Astrocyte (in vitro differentiated cells and primary cell): ENCODE data around the gene EBI3.

ENCODE experiments used
- CTCF ChIP-seq: IDR thresholded peaks from 2 replicates; pipeline ENCODE4 v1.5.1; 2011; ENCODE audit warnings: low read depth, mild to moderate bottlenecking, inconsistent platforms, low read length, moderate library complexity; ENCODE audit not compliant: insufficient read depth
- EZH2 ChIP-seq: IDR thresholded peaks from 2 replicates; pipeline ENCODE4 v1.6.1; 2012; ENCODE audit warnings: mild to moderate bottlenecking, low read length, inconsistent platforms; ENCODE audit not compliant: insufficient read depth

GRCh38 chr19:4257025-4257424, 27.7 kb downstream of the EBI3 start:
- TF ChIP-seq CTCF, result no peak
- TF ChIP-seq EZH2, result no peak
